KMS-11 (cell line): ENCODE data around the gene VSNL1.

ENCODE experiments used
- H2AFZ ChIP-seq: fragments of 200-600 bp; sonication (generic); 2 replicates; pipeline ENCODE4 v1.6.1; 2016; ENCODE audit warnings: antibody characterized with exemption, mixed run types, low read depth
- H3K27ac ChIP-seq: fragments of 200-600 bp; sonication (generic); 2 replicates; pipeline ENCODE4 v1.6.1; 2016; ENCODE audit warnings: mild to moderate bottlenecking, mixed run types
- H3K27me3 ChIP-seq: fragments of 200-600 bp; sonication (generic); 2 replicates; pipeline ENCODE4 v1.6.1; 2017; ENCODE audit warnings: mild to moderate bottlenecking, low read depth, mixed run types, moderate library complexity; ENCODE audit not compliant: insufficient read depth
- H3K36me3 ChIP-seq: fragments of 200-600 bp; sonication (generic); 2 replicates; pipeline ENCODE4 v1.6.1; 2017; ENCODE audit warnings: mild to moderate bottlenecking, mixed run types; ENCODE audit not compliant: insufficient read depth
- H3K4me1 ChIP-seq: fragments of 200-600 bp; sonication (generic); 2 replicates; pipeline ENCODE4 v1.6.1; 2016; ENCODE audit warnings: mild to moderate bottlenecking, low read depth, mixed run types; ENCODE audit not compliant: poor library complexity, severe bottlenecking
- H3K4me2 ChIP-seq: fragments of 200-600 bp; sonication (generic); 2 replicates; pipeline ENCODE4 v1.7.0; 2016; ENCODE audit warnings: mild to moderate bottlenecking, mixed run types
- H3K4me3 ChIP-seq: fragments of 200-600 bp; sonication (generic); IDR thresholded peaks from 2 replicates; pipeline ENCODE4 v1.6.1; 2017; ENCODE audit warnings: low read depth, low read length, mixed read lengths; ENCODE audit not compliant: insufficient read depth
- H3K79me2 ChIP-seq: fragments of 200-600 bp; sonication (generic); 2 replicates; pipeline ENCODE4 v1.6.1; 2016; ENCODE audit warnings: low read depth, mixed run types; ENCODE audit not compliant: insufficient read depth
- H3K9ac ChIP-seq: fragments of 200-600 bp; sonication (generic); 2 replicates; pipeline ENCODE4 v1.6.1; 2016; ENCODE audit warnings: mild to moderate bottlenecking, mixed run types
- H4K20me1 ChIP-seq: fragments of 200-600 bp; sonication (generic); 2 replicates; pipeline ENCODE4 v1.6.1; 2016; ENCODE audit warnings: mild to moderate bottlenecking, mixed run types; ENCODE audit not compliant: insufficient read depth
- TF ChIP-seq, protein P1 (sequence below): fragments of 200-600 bp; sonication (generic); conservative IDR thresholded peaks from 2 replicates; pipeline ENCODE4 v1.6.1; 2017; ENCODE audit warnings: low read depth, mild to moderate bottlenecking, antibody characterized with exemption, low read length, moderate library complexity, mixed read lengths

VSNL1 gene

DNA sequence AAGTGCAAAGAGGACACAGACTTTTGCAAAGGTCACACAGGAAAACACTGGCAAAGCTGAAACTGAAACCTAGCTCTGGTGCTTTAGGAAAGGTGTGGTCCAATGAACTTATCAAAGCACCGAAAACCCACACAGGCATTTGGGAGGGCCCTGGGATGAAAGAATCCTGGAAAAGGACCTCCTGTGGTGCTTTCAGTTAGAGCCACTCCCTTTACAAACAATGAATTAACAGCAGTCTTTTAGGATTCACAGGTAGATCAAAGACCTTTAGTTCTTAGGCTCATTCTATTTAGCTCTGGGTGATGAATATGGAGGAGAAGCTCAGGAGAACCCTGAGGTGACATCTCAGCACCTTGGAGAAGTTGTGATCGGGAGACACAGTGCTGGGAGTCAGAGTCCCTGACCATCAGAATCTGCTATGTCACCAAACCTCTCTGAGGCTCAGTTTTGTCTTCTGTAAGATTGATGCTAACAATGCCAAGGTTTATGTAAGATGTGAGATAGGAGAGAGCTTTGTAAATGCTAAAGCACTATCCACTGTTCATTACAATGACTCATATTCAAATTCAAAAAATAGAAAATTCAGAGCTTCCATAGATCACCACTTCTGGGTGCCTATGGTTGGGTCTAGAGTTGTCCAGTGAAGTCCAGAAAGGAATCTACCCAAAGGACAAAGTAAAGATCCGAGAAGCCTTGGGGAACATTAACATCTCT is 39.3 kb downstream of the VSNL1 start:
- no peak overlapping the region for H3K27ac ChIP-seq
- H3K9ac ChIP-seq = no peak overlapping the region
- no peaks in the 10 kb centered on the region for H3K79me2 ChIP-seq
- H3K36me3 ChIP-seq = no peaks in the 10 kb centered on the region
- no peak overlapping the region for H3K4me3 ChIP-seq
- no peaks in the 10 kb centered on the region for H3K27me3 ChIP-seq
- peaks cover 8% of the 10 kb centered on the region for H3K4me1 ChIP-seq
- H4K20me1 ChIP-seq = no peaks in the 10 kb centered on the region
- H2AFZ ChIP-seq = no peak overlapping the region
- TF ChIP-seq, protein P1, sequence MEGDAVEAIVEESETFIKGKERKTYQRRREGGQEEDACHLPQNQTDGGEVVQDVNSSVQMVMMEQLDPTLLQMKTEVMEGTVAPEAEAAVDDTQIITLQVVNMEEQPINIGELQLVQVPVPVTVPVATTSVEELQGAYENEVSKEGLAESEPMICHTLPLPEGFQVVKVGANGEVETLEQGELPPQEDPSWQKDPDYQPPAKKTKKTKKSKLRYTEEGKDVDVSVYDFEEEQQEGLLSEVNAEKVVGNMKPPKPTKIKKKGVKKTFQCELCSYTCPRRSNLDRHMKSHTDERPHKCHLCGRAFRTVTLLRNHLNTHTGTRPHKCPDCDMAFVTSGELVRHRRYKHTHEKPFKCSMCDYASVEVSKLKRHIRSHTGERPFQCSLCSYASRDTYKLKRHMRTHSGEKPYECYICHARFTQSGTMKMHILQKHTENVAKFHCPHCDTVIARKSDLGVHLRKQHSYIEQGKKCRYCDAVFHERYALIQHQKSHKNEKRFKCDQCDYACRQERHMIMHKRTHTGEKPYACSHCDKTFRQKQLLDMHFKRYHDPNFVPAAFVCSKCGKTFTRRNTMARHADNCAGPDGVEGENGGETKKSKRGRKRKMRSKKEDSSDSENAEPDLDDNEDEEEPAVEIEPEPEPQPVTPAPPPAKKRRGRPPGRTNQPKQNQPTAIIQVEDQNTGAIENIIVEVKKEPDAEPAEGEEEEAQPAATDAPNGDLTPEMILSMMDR = no peak
- H3K4me2 ChIP-seq = peak overlapping the region; percentile 0; the same call in 1 of the 2 replicates

DNA sequence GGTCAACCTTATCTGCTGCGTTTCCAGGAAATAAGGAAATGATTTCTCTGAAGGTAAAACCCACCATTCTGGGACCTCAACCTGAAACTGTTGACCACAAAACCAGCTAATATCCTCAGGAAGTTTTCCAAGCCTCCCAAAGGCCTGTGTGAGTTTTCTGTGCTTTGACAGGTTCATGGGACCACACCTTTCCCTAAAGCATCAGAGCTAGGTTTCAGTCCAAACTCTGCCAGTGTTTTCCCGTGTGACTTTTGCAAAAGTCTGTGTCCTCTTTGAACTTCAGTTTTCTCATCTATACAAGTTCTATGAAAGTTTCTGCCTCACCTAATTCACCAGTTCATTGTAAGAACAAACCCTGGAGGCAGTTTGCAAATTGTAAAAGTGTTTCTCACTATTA is 39.8 kb downstream of the VSNL1 start:
- Histone ChIP-seq H4K20me1 (no peaks in the 10 kb centered on the region), H3K27me3 (no peaks in the 10 kb centered on the region), H3K4me3 (no peak overlapping the region), H3K9ac (no peak overlapping the region), H2AFZ (no peak overlapping the region), H3K4me1 (peaks cover 8% of the 10 kb centered on the region), H3K4me2 (no peak overlapping the region), H3K79me2 (no peaks in the 10 kb centered on the region), H3K36me3 (no peaks in the 10 kb centered on the region), H3K27ac (no peak overlapping the region)
- TF ChIP-seq, protein P1 = no peak

DNA sequence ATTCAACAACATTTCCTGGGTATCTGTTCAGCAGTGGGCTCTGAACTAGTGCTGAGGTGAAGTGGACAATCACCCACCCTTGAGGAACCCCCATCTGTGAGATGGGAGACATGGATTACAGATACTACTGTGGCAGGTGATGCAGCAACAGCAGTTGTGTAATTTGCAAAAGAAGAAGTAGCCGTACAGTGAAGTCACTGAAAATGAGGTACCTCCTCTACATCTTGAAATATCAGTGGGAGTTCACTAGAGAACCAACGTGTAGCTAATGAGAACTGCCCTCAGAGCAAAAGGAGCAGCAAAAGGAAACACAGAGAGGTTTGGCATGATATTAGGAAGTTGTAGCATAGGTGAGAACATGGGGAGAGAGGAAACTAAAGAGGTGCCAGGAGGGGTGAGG is 41.3 kb downstream of the VSNL1 start:
- H3K4me3 ChIP-seq = no peak overlapping the region
- H3K36me3 ChIP-seq = no peaks in the 10 kb centered on the region
- no peak overlapping the region for H3K9ac ChIP-seq
- H3K27me3 ChIP-seq = no peaks in the 10 kb centered on the region
- H4K20me1 ChIP-seq = no peaks in the 10 kb centered on the region
- peaks cover 8% of the 10 kb centered on the region for H3K4me1 ChIP-seq
- TF ChIP-seq, protein P1 = no peak
- no peak overlapping the region for H3K4me2 ChIP-seq
- no peak overlapping the region for H2AFZ ChIP-seq
- no peaks in the 10 kb centered on the region for H3K79me2 ChIP-seq
- H3K27ac ChIP-seq = no peak overlapping the region

DNA sequence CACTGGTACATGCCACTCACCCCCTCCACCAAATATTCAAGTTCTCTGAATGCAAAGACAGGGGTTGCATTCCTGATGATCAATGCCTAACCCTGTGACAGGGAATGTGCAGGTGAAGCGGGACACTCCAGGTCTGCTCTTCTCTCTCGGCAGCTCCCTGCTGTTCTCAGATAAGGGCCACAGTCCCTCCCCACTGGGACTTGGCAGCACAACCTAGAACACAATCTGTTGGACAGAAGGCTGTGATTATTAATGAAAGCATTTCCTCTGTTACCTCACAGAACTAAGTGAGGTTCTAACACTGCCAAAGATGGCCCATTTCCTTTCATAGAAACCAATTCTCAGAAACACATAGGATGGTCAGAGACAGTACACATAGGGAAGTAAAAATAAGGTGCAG is 42.7 kb downstream of the VSNL1 start:
- Histone ChIP-seq H3K79me2 (no peaks in the 10 kb centered on the region), H3K4me1 (peaks cover 8% of the 10 kb centered on the region), H3K4me3 (no peak overlapping the region), H2AFZ (no peak overlapping the region), H3K27me3 (no peaks in the 10 kb centered on the region), H3K4me2 (no peak overlapping the region), H3K27ac (no peak overlapping the region), H3K36me3 (no peaks in the 10 kb centered on the region), H3K9ac (no peak overlapping the region), H4K20me1 (no peaks in the 10 kb centered on the region)
- TF ChIP-seq, protein P1 = no peak
